MCF 10A (cell line): ENCODE measurements around the gene SPAG16. TPM values are rescaled to one million over a fixed set of nuclear protein-coding genes. Genes with fewer than 3 reads are reported as not detected.

Source experiments
- BruUV-seq: library from RNA; stranded (reverse); fragments of 400-500 nt; replicated peaks from 2 replicates; lab custom pipeline; 2021; lab: Mats Ljungman, UMichigan
- CTCF ChIA-PET: fragments of 300-600 bp; sonication (Branson Sonifier 250); formaldehyde crosslinking; extraction: SDS; loops from one replicate; lab custom pipeline; 2021; ENCODE audit warnings: antibody characterized with exemption, inconsistent platforms; lab: Yijun Ruan, JAX
- POLR2A ChIA-PET: fragments of 300-600, 350-650 bp; sonication (Branson Sonifier 250); formaldehyde crosslinking; extraction: SDS; loops from one replicate; lab custom pipeline; 2020; ENCODE audit warnings: antibody characterized with exemption, inconsistent platforms; lab: Yijun Ruan, JAX
- DNase-seq: peaks from one replicate; pipeline ENCODE4 v3.0.0-alpha.2; 2018; ENCODE audit not compliant: unreplicated experiment
- H3K27ac Mint-ChIP-seq: one replicate; pipeline ENCODE4 v1.8.0; 2022; ENCODE audit warnings: mild to moderate bottlenecking, low read depth, mixed read lengths; ENCODE audit not compliant: unreplicated experiment
- H3K27me3 Mint-ChIP-seq: one replicate; pipeline ENCODE4 v1.8.0; 2022; ENCODE audit warnings: mixed read lengths; ENCODE audit not compliant: insufficient read depth, unreplicated experiment
- H3K36me3 Mint-ChIP-seq: one replicate; pipeline ENCODE4 v1.8.0; 2022; ENCODE audit warnings: mild to moderate bottlenecking, moderate library complexity, mixed read lengths; ENCODE audit not compliant: insufficient read depth, unreplicated experiment
- H3K4me1 Mint-ChIP-seq: one replicate; pipeline ENCODE4 v1.8.0; 2022; ENCODE audit warnings: mixed read lengths; ENCODE audit not compliant: insufficient read depth, unreplicated experiment
- H3K4me3 Mint-ChIP-seq: one replicate; pipeline ENCODE4 v1.8.0; 2022; ENCODE audit warnings: mild to moderate bottlenecking, moderate library complexity, mixed read lengths; ENCODE audit not compliant: unreplicated experiment
- H3K9me3 Mint-ChIP-seq: one replicate; pipeline ENCODE4 v1.8.0; 2022; ENCODE audit warnings: mixed read lengths; ENCODE audit not compliant: unreplicated experiment
- CTCF ChIP-seq: fragments of 200-600 bp; IDR thresholded peaks from one replicate; pipeline ENCODE4 v1.8.0; 2022; ENCODE audit warnings: antibody characterized with exemption, mild to moderate bottlenecking; ENCODE audit not compliant: unreplicated experiment
- intact Hi-C: fragments of 100-400 bp; cut with micrococcal nuclease; formaldehyde crosslinking; loops from 2 replicates; pipeline ENCODE4 v1.14.1; 2022
- total RNA-seq: library from RNA; stranded (reverse); gene quantifications from 2 replicates; pipeline ENCODE4 v1.2.3, GENCODE V29; 2022

SPAG16 gene
- total RNA-seq, 1 experiment from 2014 or later = 11.5 TPM

GRCh38 chr2:214315324-214315723, 1031.1 kb downstream of the SPAG16 start:
- Mint-ChIP-seq H3K4me3 (no peak overlapping the region), H3K27ac (no peak overlapping the region), H3K4me1 (peaks cover 14% of the 10 kb centered on the region), H3K36me3 (no peaks in the 10 kb centered on the region), H3K27me3 (no peaks in the 10 kb centered on the region), H3K9me3 (no peaks in the 10 kb centered on the region)
- no peak for TF ChIP-seq CTCF
- BruUV-seq = no TSS peak
- DNase-seq = no peak
- ChIA-PET CTCF (interaction anchor here (0.6 to 0.7 kb wide), 3 partner anchors 15 to 1062 kb away, joined by 3 to 4 read pairs (median 3); no protein-coding TSS in a partner anchor), POLR2A (interaction anchor here (0.6 kb wide), 1 partner anchor 885 kb away, joined by 3 read pairs; no protein-coding TSS in a partner anchor)
- intact Hi-C loops = no loop called here

GRCh38 chr2:214320211-214320610, 1035.9 kb downstream of the SPAG16 start:
- H3K27ac Mint-ChIP-seq = no peak overlapping the region
- POLR2A ChIA-PET = no interaction called here
- no peaks in the 10 kb centered on the region for H3K27me3 Mint-ChIP-seq
- no peaks in the 10 kb centered on the region for H3K9me3 Mint-ChIP-seq
- H3K36me3 Mint-ChIP-seq = no peaks in the 10 kb centered on the region
- H3K4me3 Mint-ChIP-seq = no peak overlapping the region
- H3K4me1 Mint-ChIP-seq = no peaks in the 10 kb centered on the region
- TF ChIP-seq CTCF = no peak
- CTCF ChIA-PET = interaction anchor here (0.6 to 1.4 kb wide), 4 partner anchors 10 to 18 kb away, joined by 3 to 9 read pairs (median 4); no protein-coding TSS in a partner anchor
- intact Hi-C loops = no loop called here
- DNase-seq = no peak
- no TSS peak for BruUV-seq

- DNase-seq = no peak
- Mint-ChIP-seq H3K27me3 (no peaks in the 10 kb centered on the region), H3K27ac (no peak overlapping the region), H3K4me1 (no peaks in the 10 kb centered on the region), H3K9me3 (no peaks in the 10 kb centered on the region), H3K36me3 (no peaks in the 10 kb centered on the region), H3K4me3 (no peak overlapping the region)
- POLR2A ChIA-PET = no interaction called here
- BruUV-seq = no TSS peak
- intact Hi-C loops = no loop called here
- CTCF ChIA-PET = interaction anchor here (0.7 to 1.3 kb wide), 2 partner anchors 12 kb away, joined by 3 read pairs; no protein-coding TSS in a partner anchor
- no peak for TF ChIP-seq CTCF
Observed at GRCh38 chr2:214322662-214323061, 1038.4 kb downstream of the SPAG16 start.

GRCh38 chr2:214325404-214325803, 1041.1 kb downstream of the SPAG16 start:
- H3K27me3 Mint-ChIP-seq = no peaks in the 10 kb centered on the region
- no peaks in the 10 kb centered on the region for H3K9me3 Mint-ChIP-seq
- no peak for TF ChIP-seq CTCF
- no peak overlapping the region for H3K27ac Mint-ChIP-seq
- no TSS peak for BruUV-seq
- DNase-seq = no peak
- ChIA-PET CTCF (interaction anchor here (1.0 kb wide), 1 partner anchor 13 kb away, joined by 3 read pairs; no protein-coding TSS in a partner anchor), POLR2A (no interaction called here)
- H3K4me1 Mint-ChIP-seq = no peaks in the 10 kb centered on the region
- no peaks in the 10 kb centered on the region for H3K36me3 Mint-ChIP-seq
- intact Hi-C loops = no loop called here
- no peak overlapping the region for H3K4me3 Mint-ChIP-seq
